Fibroblast of peridontal ligament (primary cell): ENCODE results near the gene HOXD9.

Experiments used
- DNase-seq: peaks from one replicate; pipeline ENCODE4 v3.0.0-alpha.2; 2010; ENCODE audit errors: extremely low read depth

HOXD9 gene

DNA sequence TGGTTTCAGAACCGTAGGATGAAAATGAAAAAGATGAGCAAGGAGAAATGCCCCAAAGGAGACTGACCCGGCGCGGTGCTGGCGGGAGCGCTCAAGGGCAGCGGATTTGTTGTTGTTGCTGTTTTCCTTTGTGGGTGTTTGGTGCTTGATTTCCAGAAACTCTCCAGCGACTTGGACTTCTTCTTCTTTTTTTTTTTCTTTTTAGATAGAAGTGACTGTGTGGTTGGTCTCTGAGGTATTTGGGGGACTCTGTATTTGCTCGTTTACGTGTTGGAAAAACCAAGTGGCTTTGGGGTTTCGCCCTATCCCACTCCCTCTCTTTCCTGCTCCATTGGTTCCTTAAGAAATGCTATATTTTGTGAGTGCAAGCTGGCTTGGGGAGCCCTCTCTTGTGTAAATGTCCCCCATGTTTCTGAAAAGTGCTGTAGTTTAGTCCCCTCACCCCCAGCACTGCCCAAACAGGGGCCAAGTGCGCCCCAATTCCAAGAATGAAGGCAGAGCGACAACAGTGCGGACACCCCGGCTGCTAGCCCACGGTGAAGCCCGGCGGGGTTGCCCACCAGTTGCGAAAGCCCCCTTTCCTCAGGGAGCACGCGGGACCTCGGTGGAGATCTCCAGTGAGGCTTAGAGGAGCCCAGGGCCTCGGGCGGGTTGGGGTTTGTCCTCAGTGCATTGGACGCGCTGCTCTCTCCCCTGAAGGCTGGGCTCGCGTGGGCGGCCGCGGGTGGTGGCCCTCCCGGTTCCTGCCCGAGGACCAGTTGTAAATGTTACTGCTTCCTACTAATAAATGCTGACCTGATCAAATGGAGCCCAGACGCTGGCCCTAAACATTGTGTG lies 1.8 kb downstream of the HOXD9 start:
- DNase-seq: no peak

DNA sequence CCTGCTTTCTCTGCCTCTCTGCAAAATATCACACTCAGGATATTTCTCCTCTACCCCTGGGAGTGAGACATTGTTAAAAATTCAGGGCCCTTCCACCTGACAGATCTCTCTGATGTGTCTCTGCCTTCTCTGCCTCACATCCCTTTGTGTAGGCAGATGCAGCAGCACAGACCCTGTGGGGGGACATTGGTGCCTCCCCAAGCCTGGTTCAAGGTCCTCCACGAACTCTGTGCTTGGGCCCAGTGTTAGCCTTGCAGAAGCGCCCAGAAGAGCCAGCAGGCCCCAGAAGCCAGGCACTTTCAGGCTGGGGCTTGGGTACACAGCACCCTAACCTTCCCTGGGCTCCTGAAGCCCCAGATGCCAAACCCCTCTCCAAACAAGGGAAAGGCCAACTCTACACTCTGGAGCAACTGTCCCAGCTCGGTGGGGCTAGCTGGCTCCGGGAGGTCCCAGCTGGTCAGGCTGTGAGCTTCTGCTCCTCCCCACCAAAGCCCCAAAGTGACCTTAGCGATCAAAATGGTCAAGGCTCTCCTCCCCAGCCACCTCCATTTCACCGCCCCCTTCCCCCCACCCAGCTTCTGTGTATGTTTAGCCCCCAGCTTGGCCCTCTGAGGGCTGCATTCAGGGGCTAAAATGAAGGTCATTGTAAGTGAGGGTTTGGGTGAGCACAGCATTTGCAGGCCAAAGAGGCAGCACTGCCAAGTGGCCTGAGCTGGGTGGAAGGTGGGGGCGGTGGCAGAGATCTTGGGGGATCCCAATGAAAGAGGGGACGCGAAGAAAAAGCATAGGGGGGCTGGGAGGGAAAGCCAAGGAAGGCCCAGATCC lies 2.6 kb downstream of the HOXD9 start:
- DNase-seq: no peak

DNA sequence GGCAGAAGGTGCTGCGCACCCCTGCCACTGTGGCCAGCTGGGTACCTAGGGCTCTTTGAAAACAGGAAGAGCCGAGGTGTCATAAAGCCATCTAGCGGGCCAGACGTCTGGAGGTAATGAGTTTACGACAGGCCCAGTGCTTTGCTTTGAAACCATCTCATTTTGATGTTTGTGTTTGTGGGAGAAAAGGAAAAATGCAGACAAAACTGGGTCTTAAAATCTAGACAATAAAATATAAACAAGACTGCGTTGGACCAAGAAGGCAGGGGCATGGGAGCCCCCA lies 3.2 kb downstream of the HOXD9 start:
- no peak for DNase-seq

DNA sequence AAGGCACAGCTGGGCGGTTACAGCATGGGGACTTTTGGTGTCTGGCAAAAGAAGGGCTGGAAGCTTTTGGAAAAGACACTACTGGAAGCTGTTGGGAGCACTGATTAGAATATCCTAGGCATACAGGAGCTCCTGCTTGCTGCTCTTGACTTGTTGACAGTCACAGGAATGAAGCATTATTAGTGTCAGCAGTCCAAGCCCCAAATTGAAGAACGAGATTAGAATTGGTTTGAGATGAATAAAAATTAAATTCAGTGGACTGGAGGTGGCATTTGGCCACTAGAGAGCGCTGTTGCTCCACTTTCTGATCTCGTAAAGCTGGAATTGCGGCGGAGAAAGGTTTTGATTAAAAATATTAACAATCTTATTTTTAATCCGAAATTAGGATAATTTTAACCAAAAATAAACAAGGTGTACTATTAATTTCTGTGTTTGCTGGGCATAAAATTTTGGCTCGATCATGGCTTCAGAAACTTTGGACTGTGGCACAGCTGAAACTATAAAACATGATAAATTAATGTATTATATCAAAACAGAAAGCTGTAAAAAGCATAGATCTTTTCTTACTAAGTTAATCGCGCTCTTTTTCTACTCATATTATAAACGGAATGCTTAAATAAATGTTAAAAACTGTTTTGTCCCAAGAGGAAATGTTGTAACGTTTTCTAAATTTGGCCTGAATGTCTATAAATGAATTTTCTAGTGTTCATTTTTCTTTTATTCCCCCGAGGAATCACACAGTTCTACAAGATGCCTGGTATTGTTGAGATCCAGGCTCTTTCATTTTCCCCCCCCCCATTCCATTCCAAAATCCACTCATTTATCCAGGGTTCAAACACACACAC lies 4.6 kb downstream of the HOXD9 start:
- peak; percentile 71 for DNase-seq

DNA sequence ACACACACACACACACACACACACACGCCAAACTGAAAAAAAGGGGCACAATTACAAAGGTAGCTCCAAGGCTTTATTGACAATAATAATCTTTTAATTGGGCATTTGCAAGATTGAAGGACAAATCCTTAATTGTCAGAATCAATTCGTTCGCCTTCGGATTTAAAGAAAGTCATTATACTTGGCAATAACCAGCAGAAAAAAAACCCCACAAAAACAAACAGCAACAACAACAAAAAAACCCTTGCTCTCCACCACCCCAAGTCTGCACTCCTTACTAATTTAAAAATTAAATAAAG lies 5.2 kb downstream of the HOXD9 start:
- no peak for DNase-seq

DNA sequence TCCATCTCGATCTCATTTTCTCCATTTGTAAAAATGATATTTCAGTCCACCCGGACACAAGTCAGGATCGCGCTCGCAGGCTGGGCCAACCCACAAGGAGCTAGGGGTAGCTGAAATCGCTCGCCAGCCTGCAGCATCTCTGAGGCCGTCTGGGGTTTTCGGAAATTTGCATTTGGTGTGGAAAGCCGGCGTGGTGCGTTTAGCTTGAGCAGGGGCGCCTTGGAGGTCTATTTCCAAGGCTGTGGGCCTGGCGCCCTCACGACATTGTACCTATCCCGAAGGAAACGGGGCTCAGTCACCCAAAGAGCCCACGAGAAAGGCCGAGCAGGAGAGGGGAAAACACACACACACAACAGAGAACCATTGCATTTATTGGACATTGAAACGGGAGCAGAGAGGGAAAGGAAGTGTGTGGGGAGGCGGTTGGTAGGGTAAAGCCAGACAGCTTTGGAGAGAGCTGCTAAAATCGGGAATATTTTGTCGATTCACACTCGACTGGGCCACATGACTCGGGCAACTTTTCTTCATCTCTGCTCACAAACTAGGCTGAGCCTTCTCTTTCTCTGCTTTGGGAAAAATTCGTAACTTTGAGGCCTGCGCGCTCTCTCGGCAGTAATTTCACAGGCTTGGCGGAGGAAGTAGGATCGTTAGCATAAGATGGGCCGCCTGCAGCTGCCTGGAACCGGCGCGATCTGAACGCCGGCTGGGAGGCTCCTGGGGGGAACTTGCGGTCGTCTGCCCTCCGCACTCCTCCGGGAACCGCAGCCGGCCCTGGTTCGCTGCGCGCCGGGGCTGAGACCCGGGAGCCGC lies 5.9 kb downstream of the HOXD9 start:
- DNase-seq: no peak

DNA sequence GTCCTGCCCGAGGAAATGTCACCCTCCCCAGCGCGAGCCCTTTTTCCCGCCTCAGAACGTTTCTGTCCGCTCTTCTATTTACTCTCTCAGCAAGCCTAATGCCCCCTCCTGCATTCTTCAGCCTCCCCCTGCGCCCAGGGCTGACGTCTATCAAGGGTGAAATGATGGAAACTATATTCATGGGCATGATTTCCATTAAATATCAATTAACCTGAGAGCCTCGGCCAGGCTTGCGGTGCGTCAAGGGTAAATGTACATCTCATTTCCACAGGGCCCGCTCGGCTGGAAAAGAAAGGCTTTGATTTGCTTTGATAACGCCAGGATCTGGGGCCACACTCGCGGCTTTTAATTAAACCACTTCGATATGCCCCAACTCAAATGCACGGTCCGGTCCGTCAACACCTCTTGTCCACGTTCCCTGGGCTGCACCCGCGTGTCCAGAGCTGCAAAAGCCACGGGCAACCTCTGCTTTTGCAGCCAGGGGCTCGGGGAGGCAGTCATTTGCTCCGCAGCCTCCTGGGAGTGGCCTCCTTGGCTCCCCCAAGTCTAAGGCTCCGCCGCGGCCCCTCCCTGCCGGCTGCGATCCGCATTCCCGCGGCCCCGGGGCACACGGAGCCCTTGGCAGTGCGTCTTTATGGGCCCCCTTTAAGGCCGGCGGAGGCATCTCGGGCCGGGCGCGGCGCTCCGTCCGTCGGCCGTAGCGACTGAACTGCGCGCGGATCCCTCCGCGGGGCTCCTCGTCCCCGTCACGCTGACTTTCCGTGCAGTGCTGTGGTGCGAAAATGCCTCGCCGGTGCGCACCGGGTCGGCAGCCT lies 6.7 kb downstream of the HOXD9 start, which contains the start of gene HOXD8:
HOXD8 (plus strand) TSS at position 724 of the 815 bp plus-strand sequence. CDS start 662 bp downstream, outside the sequence.
- no peak for DNase-seq

DNA sequence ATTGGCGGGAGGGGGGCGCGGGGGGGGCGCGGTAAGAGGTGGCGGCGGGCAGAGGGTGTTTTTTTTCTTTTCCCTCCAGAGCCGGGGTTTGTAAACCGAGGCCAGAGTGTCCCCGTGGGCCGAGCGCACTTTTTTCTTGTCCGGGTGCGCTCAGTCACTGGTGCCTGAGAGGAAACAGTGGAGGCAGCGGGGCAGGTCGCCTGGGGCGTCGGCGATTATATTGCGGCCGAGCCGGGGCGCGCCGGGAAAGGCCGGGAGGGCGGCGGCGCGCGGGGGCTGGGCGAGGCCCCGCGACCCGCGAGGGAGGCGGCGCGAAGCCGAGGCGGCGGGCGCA lies 7.3 kb downstream of the HOXD9 start:
- no peak for DNase-seq

DNA sequence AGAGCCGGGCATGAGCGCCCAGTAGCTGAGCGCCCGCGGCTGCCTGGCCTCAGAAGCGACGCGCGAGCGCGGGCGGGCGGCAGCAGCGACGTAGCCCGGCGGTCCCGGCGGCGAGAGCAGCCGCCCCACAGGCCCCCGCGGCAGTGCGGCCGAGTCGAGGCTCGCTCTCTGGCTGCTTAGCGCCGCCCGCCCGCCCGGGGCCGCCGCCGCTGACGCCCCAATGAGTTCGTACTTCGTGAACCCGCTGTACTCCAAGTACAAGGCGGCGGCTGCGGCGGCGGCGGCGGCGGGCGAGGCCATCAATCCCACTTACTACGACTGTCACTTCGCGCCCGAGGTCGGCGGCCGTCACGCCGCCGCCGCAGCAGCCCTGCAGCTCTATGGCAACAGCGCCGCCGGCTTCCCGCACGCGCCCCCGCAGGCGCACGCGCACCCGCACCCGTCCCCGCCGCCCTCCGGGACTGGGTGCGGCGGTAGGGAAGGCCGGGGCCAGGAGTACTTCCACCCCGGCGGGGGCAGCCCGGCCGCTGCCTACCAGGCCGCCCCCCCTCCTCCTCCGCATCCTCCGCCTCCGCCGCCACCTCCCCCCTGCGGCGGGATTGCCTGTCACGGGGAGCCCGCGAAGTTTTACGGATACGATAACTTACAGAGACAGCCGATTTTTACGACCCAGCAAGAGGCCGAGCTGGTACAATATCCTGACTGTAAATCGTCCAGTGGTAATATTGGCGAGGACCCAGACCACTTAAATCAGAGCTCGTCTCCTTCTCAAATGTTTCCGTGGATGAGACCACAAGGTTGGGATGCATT lies 7.8 kb downstream of the HOXD9 start:
- DNase-seq: no peak

DNA sequence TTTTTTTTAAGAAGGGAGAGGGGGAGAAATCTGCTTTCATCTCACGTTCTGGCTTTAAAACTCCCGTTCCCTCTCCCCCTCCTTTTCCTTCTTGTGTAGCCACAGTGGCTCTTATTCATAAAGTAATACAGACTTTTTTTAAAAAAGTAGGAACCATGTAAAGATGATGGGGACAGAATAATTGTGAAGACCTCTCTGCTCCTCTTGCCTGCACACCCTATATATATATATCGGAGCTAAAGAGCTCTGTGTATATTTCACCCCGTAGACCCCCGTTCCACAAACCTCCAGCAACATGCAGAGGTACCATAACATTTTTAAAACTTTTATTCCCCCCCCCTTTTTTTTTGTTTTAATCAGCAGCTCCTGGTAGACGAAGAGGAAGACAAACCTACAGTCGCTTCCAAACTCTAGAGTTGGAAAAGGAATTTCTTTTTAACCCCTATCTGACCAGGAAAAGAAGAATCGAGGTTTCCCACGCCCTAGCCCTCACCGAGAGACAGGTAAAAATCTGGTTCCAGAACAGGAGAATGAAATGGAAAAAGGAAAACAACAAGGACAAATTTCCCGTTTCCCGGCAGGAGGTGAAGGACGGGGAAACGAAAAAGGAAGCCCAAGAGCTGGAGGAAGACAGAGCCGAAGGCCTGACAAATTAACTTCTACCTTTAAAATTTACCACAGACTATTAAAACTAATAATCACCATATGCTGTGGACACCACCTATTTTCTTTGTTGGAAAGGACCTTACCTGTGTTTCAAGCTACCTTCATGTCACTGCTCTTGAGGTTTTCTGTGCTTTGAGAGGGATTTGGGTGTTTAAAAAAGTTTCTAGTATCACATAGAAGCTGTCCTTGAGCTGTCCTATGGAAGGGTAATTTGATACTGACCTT lies 8.7 kb downstream of the HOXD9 start:
- no peak for DNase-seq

DNA sequence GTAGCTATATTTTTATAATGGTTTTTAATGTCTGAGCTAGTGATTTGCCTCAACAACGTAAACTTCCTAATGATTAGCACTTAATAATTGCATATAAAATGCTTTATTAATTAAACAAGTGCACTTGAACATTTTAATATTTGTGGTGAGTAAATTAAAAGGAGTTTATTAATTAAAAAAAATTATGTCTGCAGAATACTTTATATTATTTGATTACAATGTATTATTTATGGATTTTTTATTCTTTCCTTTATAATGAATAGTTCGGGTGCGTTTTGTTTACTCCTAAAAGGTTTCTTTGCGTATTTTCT lies 9.3 kb downstream of the HOXD9 start:
- DNase-seq: no peak

DNA sequence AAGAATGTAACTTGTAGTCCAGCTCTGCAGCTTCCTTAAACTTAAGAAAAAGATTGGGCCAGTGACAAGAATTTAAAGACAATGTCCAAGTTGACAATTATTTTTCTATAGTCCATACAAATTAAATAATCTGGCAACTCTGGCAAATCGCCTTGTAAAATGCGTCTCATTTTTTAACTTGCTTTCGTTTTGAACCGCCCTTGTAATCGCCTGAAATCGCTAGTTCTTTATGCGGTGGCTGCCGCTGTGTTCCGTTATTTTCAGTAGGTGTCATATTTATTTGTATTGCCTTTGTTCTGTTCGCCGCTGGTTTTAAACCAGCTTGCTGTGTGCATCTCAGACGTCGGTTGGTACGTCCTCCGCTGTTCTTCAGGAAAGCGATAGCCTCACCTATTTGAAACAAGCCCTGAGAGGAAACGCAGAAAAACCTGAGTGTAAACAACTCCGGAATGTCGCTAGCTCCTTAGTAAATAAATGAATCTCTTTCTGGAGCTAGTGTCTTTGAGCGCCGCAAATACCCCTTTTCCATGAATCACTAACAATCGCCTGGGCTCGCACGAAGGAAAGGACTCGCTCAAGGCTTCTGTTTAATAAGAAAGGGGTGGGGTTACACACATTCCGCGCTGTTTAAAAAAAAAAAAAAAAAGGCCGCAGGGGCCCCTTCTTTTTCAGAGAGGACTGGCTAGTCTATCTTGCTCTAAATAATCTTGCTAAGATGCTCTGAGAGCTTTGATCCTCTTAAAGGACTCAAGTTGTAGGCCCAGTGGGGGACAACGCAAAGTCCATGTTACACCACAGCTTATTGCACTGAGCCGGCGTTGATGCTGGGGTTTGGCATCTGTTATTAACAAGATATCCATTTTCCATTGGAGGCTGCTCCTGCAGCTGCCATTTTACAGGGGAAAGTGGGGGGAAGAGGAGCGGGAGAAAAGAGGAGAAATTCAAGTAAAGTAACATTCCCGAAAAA lies 10.0 kb downstream of the HOXD9 start:
- DNase-seq: no peak

DNA sequence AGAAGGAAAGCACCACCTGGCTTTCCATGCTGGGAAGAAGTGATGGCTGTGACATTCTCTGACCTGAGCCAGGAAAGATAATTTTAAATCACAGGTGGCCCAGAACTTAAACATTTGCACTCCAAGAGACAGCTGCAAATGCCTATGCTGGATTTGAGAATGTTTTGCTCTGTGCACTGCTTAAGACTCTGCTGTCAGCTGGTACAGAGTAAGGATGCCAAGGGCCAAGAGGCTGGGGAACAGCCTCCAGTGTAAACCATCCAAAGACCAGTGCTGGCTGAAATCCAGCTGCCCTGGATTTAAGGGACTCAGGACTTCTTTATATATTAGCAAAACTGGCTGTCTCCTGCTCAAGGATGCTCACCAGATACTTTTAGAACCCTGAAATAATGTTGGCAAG lies 10.9 kb downstream of the HOXD9 start:
- DNase-seq: no peak

DNA sequence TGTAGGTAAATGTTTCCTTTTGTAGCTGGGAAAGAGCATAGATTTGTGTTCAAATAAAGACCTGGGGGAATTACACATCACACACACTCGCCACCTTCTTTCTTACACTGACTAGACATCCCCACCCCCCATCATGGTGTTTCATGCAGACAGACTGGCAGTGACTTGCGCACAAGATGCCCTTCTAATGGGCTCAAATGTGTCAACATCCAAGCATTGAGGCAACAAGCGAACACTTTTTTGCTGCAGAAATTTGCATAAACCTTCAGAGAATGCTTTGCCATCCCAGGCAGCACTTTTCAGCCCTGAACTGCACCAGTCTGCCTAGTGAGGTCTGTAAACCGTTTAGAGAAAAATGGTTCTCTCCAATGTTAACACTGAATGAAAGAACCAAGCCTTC lies 11.5 kb downstream of the HOXD9 start:
- no peak for DNase-seq

DNA sequence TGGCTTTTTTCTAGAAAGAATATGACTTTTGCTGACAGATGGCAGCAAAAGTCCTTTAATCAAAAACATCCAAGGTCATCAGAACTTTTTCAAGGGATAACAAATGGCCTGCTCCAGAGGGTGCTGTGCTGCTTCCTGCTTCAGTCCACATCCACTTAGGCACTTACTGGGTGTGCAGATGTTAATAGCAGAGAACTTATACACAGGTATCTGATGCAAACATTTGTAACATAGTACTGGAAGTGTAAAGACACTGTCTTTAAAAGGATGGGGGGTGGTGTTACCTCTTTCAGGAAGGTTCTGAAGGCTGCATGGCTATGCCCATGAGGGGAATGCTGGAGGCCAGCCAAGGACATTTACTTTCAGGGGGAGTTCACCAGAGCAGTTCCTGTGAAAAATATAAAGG lies 12.5 kb downstream of the HOXD9 start:
- no peak for DNase-seq

DNA sequence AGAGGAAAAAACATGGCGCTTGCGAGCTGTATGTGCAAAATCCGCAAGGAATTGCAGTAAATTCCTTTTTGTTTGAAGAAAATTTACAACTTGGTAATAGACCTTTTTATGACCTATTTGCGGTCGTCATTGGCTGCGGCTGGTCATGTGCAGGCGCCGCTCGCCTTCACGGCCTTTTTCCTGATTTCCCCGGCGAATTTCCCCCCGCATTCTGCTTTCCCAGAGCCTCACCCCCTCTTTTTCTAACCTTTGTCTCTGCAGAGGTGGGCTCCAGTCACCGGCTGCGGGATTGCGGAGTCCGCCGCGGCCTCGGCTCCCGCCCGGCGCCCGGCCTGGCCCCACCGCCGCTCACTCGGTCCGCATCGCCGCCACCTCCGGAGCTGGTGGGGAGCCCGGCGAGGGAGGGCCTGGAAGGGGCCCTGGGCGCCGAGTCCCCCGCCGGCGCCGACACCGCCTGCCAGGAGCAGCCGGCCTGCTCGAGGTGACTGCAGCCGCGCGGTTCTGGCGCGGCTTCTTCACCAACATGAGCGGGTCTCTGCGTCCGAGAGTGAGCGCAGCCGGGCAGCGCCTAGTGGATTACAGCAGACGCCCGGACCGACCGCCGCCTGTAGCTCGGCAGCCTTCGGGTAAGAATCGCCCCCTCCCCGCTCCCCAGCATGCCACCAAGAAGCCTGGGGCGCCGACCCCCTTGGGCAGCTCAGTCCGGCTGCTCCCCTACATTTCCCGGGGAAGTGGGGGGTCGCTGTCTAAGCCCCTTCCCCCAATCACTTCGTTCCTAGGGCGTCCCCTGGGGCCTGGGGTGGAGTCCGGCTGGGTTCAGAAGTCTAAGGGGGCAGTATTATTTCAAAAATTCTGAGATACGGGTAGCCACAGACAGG lies 14.1 kb downstream of the HOXD9 start:
- DNase-seq: no peak

DNA sequence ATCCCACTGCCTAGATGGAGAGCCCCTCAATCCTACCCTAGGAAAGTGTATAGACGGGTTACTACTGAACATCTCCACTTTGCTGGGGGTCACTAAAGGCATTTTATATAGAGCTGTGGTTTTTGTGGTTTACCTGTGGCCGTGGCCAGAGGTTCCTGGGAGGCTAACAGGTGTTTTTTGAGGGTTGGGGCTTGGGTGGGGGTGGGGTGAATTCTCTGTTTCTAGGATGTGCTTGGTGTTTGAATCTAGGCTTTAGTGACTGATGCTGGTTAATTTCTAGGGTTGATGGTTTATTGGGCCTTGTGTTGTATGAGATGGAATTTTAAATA lies 14.7 kb downstream of the HOXD9 start:
- no peak for DNase-seq
